HG02763 (cell line): ENCODE results near the gene NCKAP1.

Experiments
- ATAC-seq: cut with Tn5 transposase; IDR thresholded peaks from one replicate; pipeline ENCODE4 v1.9.1; 2021; ENCODE audit warnings: mild to moderate bottlenecking, moderate library complexity; ENCODE audit not compliant: unreplicated experiment

The NCKAP1 gene

GRCh38 chr2:182951948-182952663 lies 86.2 kb downstream of the NCKAP1 start:
- ATAC-seq, result peak; percentile 60

GRCh38 chr2:182950546-182950945 lies 87.7 kb downstream of the NCKAP1 start:
- ATAC-seq, result no peak

GRCh38 chr2:182949572-182950189 lies 88.6 kb downstream of the NCKAP1 start:
- no peak for ATAC-seq

- no peak for ATAC-seq
Observed at GRCh38 chr2:182949052-182949451, 89.2 kb downstream of the NCKAP1 start.

- no peak for ATAC-seq
Observed at GRCh38 chr2:182946958-182947369, 91.3 kb downstream of the NCKAP1 start.

GRCh38 chr2:182943339-182943738 lies 94.9 kb downstream of the NCKAP1 start:
- ATAC-seq, result no peak

GRCh38 chr2:182942756-182943155 lies 95.5 kb downstream of the NCKAP1 start:
- no peak for ATAC-seq

GRCh38 chr2:182941919-182942318 lies 96.3 kb downstream of the NCKAP1 start:
- no peak for ATAC-seq

GRCh38 chr2:182941121-182941722 lies 97.0 kb downstream of the NCKAP1 start:
- ATAC-seq, result no peak

GRCh38 chr2:182937870-182938269 lies 100.4 kb downstream of the NCKAP1 start:
- ATAC-seq, result no peak

GRCh38 chr2:182933629-182934028 lies 104.6 kb downstream of the NCKAP1 start:
- peak; percentile 67 for ATAC-seq

- ATAC-seq, result no peak
Observed at GRCh38 chr2:182929972-182930371, 108.3 kb downstream of the NCKAP1 start.

- ATAC-seq, result no peak
Observed at GRCh38 chr2:182924306-182924705, 114.0 kb downstream of the NCKAP1 start.

- ATAC-seq, result no peak
Observed at GRCh38 chr2:182921234-182921633, 117.0 kb downstream of the NCKAP1 start.

GRCh38 chr2:182920631-182921056 lies 117.6 kb downstream of the NCKAP1 start:
- peak; percentile 47 for ATAC-seq

GRCh38 chr2:182920089-182920488 lies 118.2 kb downstream of the NCKAP1 start:
- no peak for ATAC-seq

- ATAC-seq, result no peak
Observed at GRCh38 chr2:182918961-182919652, 119.2 kb downstream of the NCKAP1 start.

GRCh38 chr2:182917924-182918323 lies 120.3 kb downstream of the NCKAP1 start:
- ATAC-seq, result no peak

GRCh38 chr2:182916417-182916816 lies 121.8 kb downstream of the NCKAP1 start:
- ATAC-seq, result no peak

- no peak for ATAC-seq
Observed at GRCh38 chr2:182915369-182916326, 122.6 kb downstream of the NCKAP1 start.
